ENCODE data around the gene CXCR6. TPM values are rescaled to one million over a fixed set of nuclear protein-coding genes. Genes with fewer than 3 reads are reported as not detected.

CXCR6 gene
- total and polyA plus RNA-seq, 12 donors: 0.17 to 1.2 (median 0.35) TPM; not detected in 4

- Histone ChIP-seq H3K27me3 (no peaks in the 10 kb centered on the region), H3K4me3 (no peak overlapping the region), H3K9me3 (no peaks in the 10 kb centered on the region), H3K27ac (peak overlapping the region in 1 of 10 donors; percentile 71), H3K4me1 (peaks cover 0 to 66% (median 11%) of the 10 kb centered on the region in 9 donors), H3K36me3 (peaks cover 0 to 99% (median 77%) of the 10 kb centered on the region in 9 donors)
- DNase-seq (no peak), ATAC-seq (no peak)
- TF ChIP-seq, protein P1, sequence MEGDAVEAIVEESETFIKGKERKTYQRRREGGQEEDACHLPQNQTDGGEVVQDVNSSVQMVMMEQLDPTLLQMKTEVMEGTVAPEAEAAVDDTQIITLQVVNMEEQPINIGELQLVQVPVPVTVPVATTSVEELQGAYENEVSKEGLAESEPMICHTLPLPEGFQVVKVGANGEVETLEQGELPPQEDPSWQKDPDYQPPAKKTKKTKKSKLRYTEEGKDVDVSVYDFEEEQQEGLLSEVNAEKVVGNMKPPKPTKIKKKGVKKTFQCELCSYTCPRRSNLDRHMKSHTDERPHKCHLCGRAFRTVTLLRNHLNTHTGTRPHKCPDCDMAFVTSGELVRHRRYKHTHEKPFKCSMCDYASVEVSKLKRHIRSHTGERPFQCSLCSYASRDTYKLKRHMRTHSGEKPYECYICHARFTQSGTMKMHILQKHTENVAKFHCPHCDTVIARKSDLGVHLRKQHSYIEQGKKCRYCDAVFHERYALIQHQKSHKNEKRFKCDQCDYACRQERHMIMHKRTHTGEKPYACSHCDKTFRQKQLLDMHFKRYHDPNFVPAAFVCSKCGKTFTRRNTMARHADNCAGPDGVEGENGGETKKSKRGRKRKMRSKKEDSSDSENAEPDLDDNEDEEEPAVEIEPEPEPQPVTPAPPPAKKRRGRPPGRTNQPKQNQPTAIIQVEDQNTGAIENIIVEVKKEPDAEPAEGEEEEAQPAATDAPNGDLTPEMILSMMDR (IDR thresholded peaks at IDR 0.05): no peak
- 92 to 93% methylated on average over 5 of the region's 5 CpGs for WGBS, 2 donors
- intact Hi-C loops (cut with DNase I): no loop called here
Measured at GRCh38 chr3:45978006-45978761, 34.9 kb downstream of the CXCR6 start.

- Histone ChIP-seq H3K9me3 (no peaks in the 10 kb centered on the region), H3K4me1 (peaks cover 7 to 73% (median 23%) of the 10 kb centered on the region in 9 donors), H3K4me3 (no peak overlapping the region), H3K27me3 (no peaks in the 10 kb centered on the region), H3K36me3 (peaks cover 0 to 99% (median 73%) of the 10 kb centered on the region in 9 donors), H3K27ac (peak overlapping the region in 1 of 10 donors; percentile 54)
- TF ChIP-seq, protein P1 (IDR thresholded peaks at IDR 0.05): no peak
- intact Hi-C loops (cut with DNase I): no loop called here
- WGBS, 2 donors: 91 to 94% methylated on average over 4 of the region's 4 CpGs
- no peak for ATAC-seq
- DNase-seq: no peak
Measured at GRCh38 chr3:45979378-45979777, 36.1 kb downstream of the CXCR6 start.

DNA sequence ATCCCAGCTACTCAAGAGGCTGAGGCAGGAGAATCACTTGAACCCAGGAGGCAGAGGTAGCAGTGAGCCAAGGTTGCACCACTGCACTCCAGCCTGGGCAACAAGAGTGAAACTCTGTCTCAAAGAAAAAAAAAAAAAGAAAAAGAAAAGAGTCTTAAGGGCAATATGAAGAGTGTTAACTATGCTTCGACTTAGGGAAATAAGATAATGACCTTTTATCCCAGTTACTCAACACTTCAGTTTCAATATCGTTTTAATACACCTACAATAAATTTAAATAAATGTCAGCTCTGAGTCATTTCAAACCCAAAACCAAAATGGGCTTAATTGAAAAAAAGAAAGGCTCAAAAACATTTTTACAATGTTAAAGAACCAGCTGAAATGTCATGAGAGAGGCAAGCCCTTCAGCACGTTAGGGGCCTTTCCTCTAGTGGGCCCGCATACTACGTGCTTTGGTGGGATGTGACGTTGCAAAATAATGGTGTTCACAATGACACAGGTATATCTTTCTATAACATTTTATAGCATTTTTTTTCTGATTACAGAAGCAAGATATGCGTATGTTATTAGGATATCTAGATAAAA, 37.1 kb downstream of the CXCR6 start:
- no peaks in the 10 kb centered on the region for H3K9me3 ChIP-seq
- peaks cover 0 to 95% (median 64%) of the 10 kb centered on the region in 9 donors for H3K36me3 ChIP-seq
- whole genome bisulfite sequencing, 2 donors: 87% methylated on average over 7 of the region's 7 CpGs
- DNase-seq (no peak), ATAC-seq (no peak)
- peak overlapping the region in 2 of 10 donors; percentile 3 to 54 for H3K27ac ChIP-seq
- H3K27me3 ChIP-seq: no peaks in the 10 kb centered on the region
- no peak overlapping the region for H3K4me3 ChIP-seq
- TF ChIP-seq, protein P1 (IDR thresholded peaks at IDR 0.05): no peak
- intact Hi-C loops (cut with DNase I): loop anchor here in 1 of 10 donors (5.0 kb wide), 1 partner anchor 38 kb away; the partner anchor contains the start of gene CXCR6
- H3K4me1 ChIP-seq: peaks cover 11 to 81% (median 33%) of the 10 kb centered on the region in 9 donors

GRCh38 chr3:45980819-45981218, 37.6 kb downstream of the CXCR6 start:
- Histone ChIP-seq H3K27ac (peak overlapping the region in 4 of 10 donors; percentile 3 to 98 (median 34)), H3K9me3 (no peaks in the 10 kb centered on the region)

More at GRCh38 chr3:45980819-45981218, 37.6 kb downstream of the CXCR6 start:
- no peak overlapping the region for H3K4me3 ChIP-seq
- H3K27me3 ChIP-seq: no peaks in the 10 kb centered on the region
- 92 to 98% methylated on average over 2 of the region's 2 CpGs for WGBS, 2 donors
- peaks cover 15 to 81% (median 38%) of the 10 kb centered on the region in 9 donors for H3K4me1 ChIP-seq
- no peak for DNase-seq
- peaks cover 0 to 90% (median 62%) of the 10 kb centered on the region in 9 donors for H3K36me3 ChIP-seq
- ATAC-seq: no peak
- TF ChIP-seq, protein P1 (IDR thresholded peaks at IDR 0.05): no peak
- intact Hi-C loops (cut with DNase I): loop anchor here in 1 of 10 donors (5.0 kb wide), 1 partner anchor 39 kb away; the partner anchor contains the start of gene CXCR6

Measured in heart right ventricle (tissue), 16 donors.